Gastroesophageal sphincter (tissue), 3 donors: ENCODE measurements around the gene PTPRS.

ENCODE experiments used
- CTCF ChIP-seq, 4 experiments: fragments of 200-600 bp in 2 of 4; fragments of 450-650 bp in 2 of 4; sonication (generic) in 1 of 4; IDR thresholded peaks; one replicate each; pipeline ENCODE4 v1.5.1; 2017 to 2019; ENCODE audit warnings: antibody characterized with exemption in 4 of 4, mild to moderate bottlenecking in 2 of 4, moderate library complexity in 2 of 4
- POLR2A ChIP-seq, 2 donors: fragments of 450-650 bp; IDR thresholded peaks; one replicate each; pipeline ENCODE4 v1.6.1; 2017; ENCODE audit warnings: antibody characterized with exemption in 2 of 2, mild to moderate bottlenecking in 2 of 2, moderate library complexity in 1 of 2

- TF ChIP-seq POLR2A (IDR thresholded peaks at IDR 0.05): no peak
- no peak for TF ChIP-seq CTCF (IDR thresholded peaks at IDR 0.05)
Observed at GRCh38 chr19:5293612-5294378, 46.8 kb downstream of the PTPRS start.
